Glutamatergic neuron (in vitro differentiated cells): ENCODE results near the gene DBNDD2. TPM values are rescaled to one million over a fixed set of nuclear protein-coding genes. Genes with fewer than 3 reads are reported as not detected.

Experiments used
- DNase-seq: peaks from one replicate; pipeline ENCODE4 v3.0.0; 2022
- H3K27ac Mint-ChIP-seq: one replicate; pipeline ENCODE4 v1.8.0; 2020; ENCODE audit warnings: mild to moderate bottlenecking, mixed read lengths, inconsistent platforms; ENCODE audit not compliant: unreplicated experiment
- H3K27me3 Mint-ChIP-seq: one replicate; pipeline ENCODE4 v1.8.0; 2020; ENCODE audit warnings: mild to moderate bottlenecking, moderate library complexity, mixed read lengths, inconsistent platforms; ENCODE audit not compliant: unreplicated experiment
- H3K36me3 Mint-ChIP-seq: one replicate; pipeline ENCODE4 v1.8.0; 2020; ENCODE audit warnings: mild to moderate bottlenecking, mixed read lengths, inconsistent platforms; ENCODE audit not compliant: unreplicated experiment
- H3K4me1 Mint-ChIP-seq: one replicate; pipeline ENCODE4 v1.8.0; 2020; ENCODE audit warnings: mild to moderate bottlenecking, low read depth, mixed read lengths, inconsistent platforms; ENCODE audit not compliant: unreplicated experiment
- H3K4me3 Mint-ChIP-seq: one replicate; pipeline ENCODE4 v1.8.0; 2020; ENCODE audit warnings: mild to moderate bottlenecking, mixed read lengths, inconsistent platforms; ENCODE audit not compliant: unreplicated experiment
- H3K9me3 Mint-ChIP-seq: one replicate; pipeline ENCODE4 v1.8.0; 2020; ENCODE audit warnings: mild to moderate bottlenecking, moderate library complexity, mixed read lengths, inconsistent platforms; ENCODE audit not compliant: unreplicated experiment
- CTCF ChIP-seq: fragments of 200-600 bp; sonication (generic); IDR thresholded peaks from one replicate; pipeline ENCODE4 v1.5.0; 2021; ENCODE audit not compliant: partially characterized antibody, unreplicated experiment
- total RNA-seq: library from RNA; stranded (reverse); fragmentation: NEBNext Ultra II Directional; extraction: Animal tissue kit (Norgen Biotek cat#: 25700); gene quantifications from one replicate; pipeline ENCODE4 v1.2.1, GENCODE V29; 2021; ENCODE audit not compliant: unreplicated experiment

Gene DBNDD2
- total RNA-seq, 1 donor from 2014 or later, result 4.1 TPM

- no peak for DNase-seq
- Mint-ChIP-seq H3K4me3 (no peak overlapping the region), H3K27me3 (peaks cover 2% of the 10 kb centered on the region), H3K4me1 (peaks cover 5% of the 10 kb centered on the region), H3K36me3 (no peaks in the 10 kb centered on the region), H3K9me3 (peaks cover 2% of the 10 kb centered on the region), H3K27ac (no peak overlapping the region)
- TF ChIP-seq CTCF, result no peak
Observed at GRCh38 chr20:45420125-45420524, 12.0 kb downstream of the DBNDD2 start.

GRCh38 chr20:45423700-45424099 lies 15.6 kb downstream of the DBNDD2 start:
- no peak overlapping the region for H3K27ac Mint-ChIP-seq
- no peaks in the 10 kb centered on the region for H3K36me3 Mint-ChIP-seq
- H3K9me3 Mint-ChIP-seq, result peaks cover 2% of the 10 kb centered on the region
- H3K4me1 Mint-ChIP-seq, result no peaks in the 10 kb centered on the region
- no peak overlapping the region for H3K4me3 Mint-ChIP-seq
- TF ChIP-seq CTCF, result no peak
- peaks cover 5% of the 10 kb centered on the region for H3K27me3 Mint-ChIP-seq
- DNase-seq, result no peak

- no peak overlapping the region for H3K4me3 Mint-ChIP-seq
- H3K9me3 Mint-ChIP-seq, result peaks cover 2% of the 10 kb centered on the region
- no peak overlapping the region for H3K27ac Mint-ChIP-seq
- no peak for DNase-seq
- no peak for TF ChIP-seq CTCF
- no peaks in the 10 kb centered on the region for H3K36me3 Mint-ChIP-seq
- peaks cover 3% of the 10 kb centered on the region for H3K27me3 Mint-ChIP-seq
- no peaks in the 10 kb centered on the region for H3K4me1 Mint-ChIP-seq
Observed at GRCh38 chr20:45425561-45425960, 17.5 kb downstream of the DBNDD2 start.

GRCh38 chr20:45426320-45427016 lies 18.4 kb downstream of the DBNDD2 start:
- Mint-ChIP-seq H3K9me3 (peaks cover under 1% of the 10 kb centered on the region), H3K4me3 (no peak overlapping the region), H3K27me3 (peaks cover 3% of the 10 kb centered on the region), H3K27ac (no peak overlapping the region), H3K36me3 (no peaks in the 10 kb centered on the region), H3K4me1 (no peaks in the 10 kb centered on the region)
- DNase-seq, result no peak
- no peak for TF ChIP-seq CTCF

- H3K27ac Mint-ChIP-seq, result no peak overlapping the region
Observed at GRCh38 chr20:45427236-45428149, 19.4 kb downstream of the DBNDD2 start.

More at GRCh38 chr20:45427236-45428149, 19.4 kb downstream of the DBNDD2 start:
- no peak for TF ChIP-seq CTCF
- no peaks in the 10 kb centered on the region for H3K36me3 Mint-ChIP-seq
- peaks cover 3% of the 10 kb centered on the region for H3K27me3 Mint-ChIP-seq
- DNase-seq, result no peak
- H3K4me3 Mint-ChIP-seq, result no peak overlapping the region
- H3K9me3 Mint-ChIP-seq, result no peaks in the 10 kb centered on the region
- H3K4me1 Mint-ChIP-seq, result no peaks in the 10 kb centered on the region
